Neural cell (in vitro differentiated cells): ENCODE data around the gene HVCN1. TPM values are rescaled to one million over a fixed set of nuclear protein-coding genes. Genes with fewer than 3 reads are reported as not detected.
"Not testable (repeated sequence)": the region's sequence is repeated elsewhere in the genome, so short reads cannot be mapped to it uniquely, and the experiment has no call there.

Experiments used
- H2AFZ ChIP-seq: fragments of 200-600, 300-800 bp; sonication (generic), shearing (Covaris generic); 2 replicates; pipeline ENCODE4 v1.6.0; 2014; ENCODE audit warnings: low read depth, mild to moderate bottlenecking, antibody characterized with exemption, low read length, moderate library complexity
- H3F3A ChIP-seq: fragments of 200-600 bp; shearing (Covaris generic); 2 replicates; pipeline ENCODE4 v1.6.1; 2016; ENCODE audit warnings: mild to moderate bottlenecking, moderate library complexity, mixed read lengths, antibody characterized with exemption, low read length; ENCODE audit not compliant: insufficient read depth, poor library complexity, severe bottlenecking
- H3K27ac ChIP-seq: fragments of 200-600, 300-800 bp; sonication (generic), shearing (Covaris generic); 2 replicates; pipeline ENCODE4 v1.5.1; 2014; ENCODE audit warnings: mild to moderate bottlenecking, low read length, moderate library complexity
- H3K27me3 ChIP-seq: fragments of 300-800, 200-600 bp; sonication (generic), shearing (Covaris generic); 2 replicates; pipeline ENCODE4 v1.6.0; 2014; ENCODE audit warnings: mild to moderate bottlenecking, low read depth, low read length, moderate library complexity; ENCODE audit not compliant: insufficient read depth
- H3K36me3 ChIP-seq: fragments of 300-800, 200-600 bp; sonication (generic), shearing (Covaris generic); 2 replicates; pipeline ENCODE4 v1.5.1; 2014; ENCODE audit warnings: mild to moderate bottlenecking, antibody characterized with exemption, low read length, moderate library complexity; ENCODE audit not compliant: insufficient read depth
- H3K4me2 ChIP-seq: fragments of 300-800, 200-600 bp; sonication (generic), shearing (Covaris generic); 2 replicates; pipeline ENCODE4 v1.6.0; 2014; ENCODE audit warnings: mild to moderate bottlenecking, low read length
- H3K4me3 ChIP-seq: fragments of 300-800, 200-600 bp; sonication (generic), shearing (Covaris generic); 2 replicates; pipeline ENCODE4 v1.5.1; 2014; ENCODE audit warnings: mild to moderate bottlenecking, low read length, moderate library complexity
- H3K79me2 ChIP-seq: fragments of 200-600 bp; shearing (Covaris generic); replicated peaks from 2 replicates; pipeline ENCODE4 v1.6.0; 2014; ENCODE audit warnings: mild to moderate bottlenecking, low read length, moderate library complexity; ENCODE audit not compliant: insufficient read depth
- H3K9ac ChIP-seq: fragments of 300-800, 200-600 bp; sonication (generic), shearing (Covaris generic); 2 replicates; pipeline ENCODE4 v1.6.1; 2016; ENCODE audit warnings: mild to moderate bottlenecking, low read length, mixed read lengths
- H3K9me2 ChIP-seq: fragments of 200-600 bp; shearing (Covaris generic); 2 replicates; pipeline ENCODE4 v1.6.1; 2016; ENCODE audit warnings: mild to moderate bottlenecking, low read length, mixed read lengths; ENCODE audit not compliant: insufficient read depth
- H3K9me3 ChIP-seq: fragments of 200-600, 300-800 bp; sonication (generic), shearing (Covaris generic); 2 replicates; pipeline ENCODE4 v1.6.1; 2016; ENCODE audit warnings: mild to moderate bottlenecking, mixed run types, low read length, moderate library complexity, mixed read lengths
- H4K20me1 ChIP-seq: fragments of 200-600 bp; shearing (Covaris generic); 2 replicates; pipeline ENCODE4 v1.6.1; 2016; ENCODE audit warnings: mild to moderate bottlenecking, mixed run types; ENCODE audit not compliant: insufficient read depth
- EP300 ChIP-seq: fragments of 450-650 bp; conservative IDR thresholded peaks from 2 replicates; pipeline ENCODE4 v1.6.1; 2014; ENCODE audit warnings: antibody characterized with exemption, mild to moderate bottlenecking, moderate library complexity; ENCODE audit not compliant: poor library complexity, severe bottlenecking
- MXI1 ChIP-seq: fragments of 450-650 bp; conservative IDR thresholded peaks from 2 replicates; pipeline ENCODE4 v1.6.1; 2014; ENCODE audit warnings: antibody characterized with exemption, mild to moderate bottlenecking; ENCODE audit not compliant: poor library complexity, severe bottlenecking
- POLR2AphosphoS5 ChIP-seq: IDR thresholded peaks from 2 replicates; pipeline ENCODE4 v1.6.1; 2012
- RAD21 ChIP-seq: fragments of 450-650 bp; conservative IDR thresholded peaks from 2 replicates; pipeline ENCODE4 v1.6.1; 2014; ENCODE audit warnings: antibody characterized with exemption, mild to moderate bottlenecking, moderate library complexity
- SMC3 ChIP-seq: fragments of 450-650 bp; conservative IDR thresholded peaks from 2 replicates; pipeline ENCODE4 v1.6.1; 2014; ENCODE audit warnings: antibody characterized with exemption, mild to moderate bottlenecking, moderate library complexity; ENCODE audit not compliant: poor library complexity
- polyA plus RNA-seq: library from polyadenylated mRNA; depleted of rRNA; stranded (reverse); fragments of >200 nt; gene quantifications from 2 replicates; pipeline ENCODE4 v1.2.3, GENCODE V29; 2014
- TF ChIP-seq, protein P1 (sequence below): fragments of 450-650 bp; IDR thresholded peaks from 2 replicates; pipeline ENCODE4 v1.5.1; 2014; ENCODE audit warnings: antibody characterized with exemption, mild to moderate bottlenecking, moderate library complexity; ENCODE audit not compliant: poor library complexity, severe bottlenecking
- TF ChIP-seq, protein P2 (sequence below): IDR thresholded peaks from 2 replicates; pipeline ENCODE4 v1.6.1; 2012; ENCODE audit warnings: borderline replicate concordance

Gene HVCN1
- polyA plus RNA-seq, 1 donor from 2014 or later: not detected

DNA sequence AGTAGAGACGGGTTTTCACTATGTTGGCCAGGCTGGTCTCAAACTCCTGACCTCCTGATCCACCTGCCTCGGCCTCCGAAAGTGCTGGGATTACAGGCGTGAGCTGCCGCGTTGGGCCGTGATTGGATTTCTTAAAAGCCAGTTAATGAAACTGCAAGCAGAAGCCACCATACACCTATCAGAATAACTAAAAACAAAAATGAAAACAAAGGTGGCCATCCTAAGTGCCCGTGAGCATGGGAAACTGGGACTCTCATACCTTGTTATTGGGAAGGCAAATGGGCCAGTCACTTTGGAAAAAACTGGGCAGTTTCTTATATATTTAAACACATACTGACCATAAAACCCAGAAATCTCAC, 82.7 kb downstream of the HVCN1 start:
- no peak overlapping the region for H2AFZ ChIP-seq
- no peaks in the 10 kb centered on the region for H3K9me2 ChIP-seq
- H3K27me3 ChIP-seq: no peaks in the 10 kb centered on the region
- TF ChIP-seq SMC3: no peak
- TF ChIP-seq RAD21: no peak
- no peak for TF ChIP-seq POLR2AphosphoS5
- TF ChIP-seq, protein P1, sequence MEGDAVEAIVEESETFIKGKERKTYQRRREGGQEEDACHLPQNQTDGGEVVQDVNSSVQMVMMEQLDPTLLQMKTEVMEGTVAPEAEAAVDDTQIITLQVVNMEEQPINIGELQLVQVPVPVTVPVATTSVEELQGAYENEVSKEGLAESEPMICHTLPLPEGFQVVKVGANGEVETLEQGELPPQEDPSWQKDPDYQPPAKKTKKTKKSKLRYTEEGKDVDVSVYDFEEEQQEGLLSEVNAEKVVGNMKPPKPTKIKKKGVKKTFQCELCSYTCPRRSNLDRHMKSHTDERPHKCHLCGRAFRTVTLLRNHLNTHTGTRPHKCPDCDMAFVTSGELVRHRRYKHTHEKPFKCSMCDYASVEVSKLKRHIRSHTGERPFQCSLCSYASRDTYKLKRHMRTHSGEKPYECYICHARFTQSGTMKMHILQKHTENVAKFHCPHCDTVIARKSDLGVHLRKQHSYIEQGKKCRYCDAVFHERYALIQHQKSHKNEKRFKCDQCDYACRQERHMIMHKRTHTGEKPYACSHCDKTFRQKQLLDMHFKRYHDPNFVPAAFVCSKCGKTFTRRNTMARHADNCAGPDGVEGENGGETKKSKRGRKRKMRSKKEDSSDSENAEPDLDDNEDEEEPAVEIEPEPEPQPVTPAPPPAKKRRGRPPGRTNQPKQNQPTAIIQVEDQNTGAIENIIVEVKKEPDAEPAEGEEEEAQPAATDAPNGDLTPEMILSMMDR: no peak
- no peak for TF ChIP-seq EP300
- TF ChIP-seq MXI1: no peak
- TF ChIP-seq, protein P2, sequence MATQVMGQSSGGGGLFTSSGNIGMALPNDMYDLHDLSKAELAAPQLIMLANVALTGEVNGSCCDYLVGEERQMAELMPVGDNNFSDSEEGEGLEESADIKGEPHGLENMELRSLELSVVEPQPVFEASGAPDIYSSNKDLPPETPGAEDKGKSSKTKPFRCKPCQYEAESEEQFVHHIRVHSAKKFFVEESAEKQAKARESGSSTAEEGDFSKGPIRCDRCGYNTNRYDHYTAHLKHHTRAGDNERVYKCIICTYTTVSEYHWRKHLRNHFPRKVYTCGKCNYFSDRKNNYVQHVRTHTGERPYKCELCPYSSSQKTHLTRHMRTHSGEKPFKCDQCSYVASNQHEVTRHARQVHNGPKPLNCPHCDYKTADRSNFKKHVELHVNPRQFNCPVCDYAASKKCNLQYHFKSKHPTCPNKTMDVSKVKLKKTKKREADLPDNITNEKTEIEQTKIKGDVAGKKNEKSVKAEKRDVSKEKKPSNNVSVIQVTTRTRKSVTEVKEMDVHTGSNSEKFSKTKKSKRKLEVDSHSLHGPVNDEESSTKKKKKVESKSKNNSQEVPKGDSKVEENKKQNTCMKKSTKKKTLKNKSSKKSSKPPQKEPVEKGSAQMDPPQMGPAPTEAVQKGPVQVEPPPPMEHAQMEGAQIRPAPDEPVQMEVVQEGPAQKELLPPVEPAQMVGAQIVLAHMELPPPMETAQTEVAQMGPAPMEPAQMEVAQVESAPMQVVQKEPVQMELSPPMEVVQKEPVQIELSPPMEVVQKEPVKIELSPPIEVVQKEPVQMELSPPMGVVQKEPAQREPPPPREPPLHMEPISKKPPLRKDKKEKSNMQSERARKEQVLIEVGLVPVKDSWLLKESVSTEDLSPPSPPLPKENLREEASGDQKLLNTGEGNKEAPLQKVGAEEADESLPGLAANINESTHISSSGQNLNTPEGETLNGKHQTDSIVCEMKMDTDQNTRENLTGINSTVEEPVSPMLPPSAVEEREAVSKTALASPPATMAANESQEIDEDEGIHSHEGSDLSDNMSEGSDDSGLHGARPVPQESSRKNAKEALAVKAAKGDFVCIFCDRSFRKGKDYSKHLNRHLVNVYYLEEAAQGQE: no peak
- no peaks in the 10 kb centered on the region for H3K9me3 ChIP-seq
- H3K4me2 ChIP-seq: no peak overlapping the region
- H3K79me2 ChIP-seq: no peaks in the 10 kb centered on the region
- H3K36me3 ChIP-seq: no peaks in the 10 kb centered on the region
- H4K20me1 ChIP-seq: no peaks in the 10 kb centered on the region
- H3K4me3 ChIP-seq: no peak overlapping the region
- no peak overlapping the region for H3K9ac ChIP-seq
- no peak overlapping the region for H3K27ac ChIP-seq
- H3F3A ChIP-seq: no peaks in the 10 kb centered on the region

DNA sequence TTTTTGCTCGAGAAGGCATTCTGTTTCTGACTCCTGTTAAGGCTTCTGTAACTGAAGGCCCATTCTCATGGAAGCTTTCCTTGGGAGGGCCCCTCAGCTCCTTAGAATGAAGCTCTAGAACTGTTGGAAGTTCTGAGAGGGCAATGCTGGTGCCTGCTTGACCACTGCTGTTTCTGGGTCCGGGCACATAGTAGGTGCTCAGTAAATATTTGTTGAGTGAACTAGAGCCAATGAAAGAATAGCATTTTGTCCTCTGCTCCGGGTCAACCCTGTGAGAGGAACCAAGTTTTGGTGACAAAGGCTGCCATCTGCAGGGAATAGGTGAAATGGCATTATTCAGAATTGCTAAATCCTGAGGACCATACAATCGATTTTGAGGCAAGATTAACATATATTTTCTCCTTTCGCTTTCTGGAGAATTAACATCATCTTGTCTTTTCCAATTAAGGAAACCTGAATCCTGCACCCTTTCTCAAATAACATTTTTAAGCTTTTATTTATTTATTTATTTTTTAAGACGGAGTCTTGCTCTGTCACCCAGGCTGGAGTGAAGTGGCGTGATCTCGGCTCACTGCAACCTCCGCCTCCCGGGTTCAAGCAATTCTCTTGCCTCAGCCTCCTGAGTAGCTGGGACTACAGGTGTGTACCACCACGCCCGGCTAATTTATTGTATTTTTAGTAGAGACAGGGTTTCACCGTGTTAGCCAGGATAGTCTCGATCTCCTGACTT, 86.7 kb downstream of the HVCN1 start:
- H3K79me2 ChIP-seq, H2AFZ ChIP-seq, H3K9ac ChIP-seq, H4K20me1 ChIP-seq, H3K27ac ChIP-seq, H3K4me2 ChIP-seq, H3K9me3 ChIP-seq, H3K36me3 ChIP-seq, H3K4me3 ChIP-seq, H3K9me2 ChIP-seq, H3F3A ChIP-seq, H3K27me3 ChIP-seq: not testable (repeated sequence)
- TF ChIP-seq SMC3: peak; percentile 78
- peak; percentile 80 for TF ChIP-seq RAD21
- TF ChIP-seq, protein P1: peak; percentile 77
